Ectodermal cell (in vitro differentiated cells): ENCODE measurements around the gene NEUROG3. TPM values are rescaled to one million over a fixed set of nuclear protein-coding genes. Genes with fewer than 3 reads are reported as not detected.

Experiments
- H3K27ac ChIP-seq: 2 replicates; pipeline ENCODE4 v1.7.0; 2013; ENCODE audit warnings: mild to moderate bottlenecking, low read depth, low read length; ENCODE audit not compliant: insufficient read depth, poor library complexity, severe bottlenecking
- H3K27me3 ChIP-seq: 2 replicates; pipeline ENCODE4 v1.7.0; 2013; ENCODE audit warnings: mild to moderate bottlenecking, low read length; ENCODE audit not compliant: insufficient read depth, control insufficient read depth, poor library complexity, severe bottlenecking
- H3K36me3 ChIP-seq: one replicate; pipeline ENCODE4 v1.7.0; 2013; ENCODE audit warnings: low read length; ENCODE audit not compliant: control insufficient read depth, insufficient read depth
- H3K4me1 ChIP-seq: one replicate; pipeline ENCODE4 v1.7.0; 2013; ENCODE audit warnings: low read length; ENCODE audit not compliant: control insufficient read depth, insufficient read depth
- H3K4me3 ChIP-seq: 2 replicates; pipeline ENCODE4 v1.7.0; 2013; ENCODE audit warnings: low read depth, low read length, control low read depth; ENCODE audit not compliant: insufficient read depth
- H3K9me3 ChIP-seq: 2 replicates; pipeline ENCODE4 v1.7.0; 2013; ENCODE audit warnings: mild to moderate bottlenecking, low read length, moderate library complexity; ENCODE audit not compliant: control insufficient read depth
- WGBS, 2 experiments: methylation state at CpG; one replicate each; pipeline ENCODE4 v1.1.7; 2013; ENCODE audit warnings: missing lambda C conversion rate in 2 of 2; 5-methylcytosine and 5-hydroxymethylcytosine counted together
- polyA plus RNA-seq, 4 experiments: library from polyadenylated mRNA; stranded (reverse); fragments of 50-300 nt; gene quantifications; one replicate each; pipeline ENCODE4 v1.2.3, GENCODE V29; 2013

NEUROG3 gene, protein sequence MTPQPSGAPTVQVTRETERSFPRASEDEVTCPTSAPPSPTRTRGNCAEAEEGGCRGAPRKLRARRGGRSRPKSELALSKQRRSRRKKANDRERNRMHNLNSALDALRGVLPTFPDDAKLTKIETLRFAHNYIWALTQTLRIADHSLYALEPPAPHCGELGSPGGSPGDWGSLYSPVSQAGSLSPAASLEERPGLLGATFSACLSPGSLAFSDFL
- polyA plus RNA-seq (2013, experiment 1 of 4): not detected
- polyA plus RNA-seq (2013, experiment 2 of 4): not detected
- polyA plus RNA-seq (2013, experiment 3 of 4): not detected
- not detected for polyA plus RNA-seq (2013, experiment 4 of 4)

DNA sequence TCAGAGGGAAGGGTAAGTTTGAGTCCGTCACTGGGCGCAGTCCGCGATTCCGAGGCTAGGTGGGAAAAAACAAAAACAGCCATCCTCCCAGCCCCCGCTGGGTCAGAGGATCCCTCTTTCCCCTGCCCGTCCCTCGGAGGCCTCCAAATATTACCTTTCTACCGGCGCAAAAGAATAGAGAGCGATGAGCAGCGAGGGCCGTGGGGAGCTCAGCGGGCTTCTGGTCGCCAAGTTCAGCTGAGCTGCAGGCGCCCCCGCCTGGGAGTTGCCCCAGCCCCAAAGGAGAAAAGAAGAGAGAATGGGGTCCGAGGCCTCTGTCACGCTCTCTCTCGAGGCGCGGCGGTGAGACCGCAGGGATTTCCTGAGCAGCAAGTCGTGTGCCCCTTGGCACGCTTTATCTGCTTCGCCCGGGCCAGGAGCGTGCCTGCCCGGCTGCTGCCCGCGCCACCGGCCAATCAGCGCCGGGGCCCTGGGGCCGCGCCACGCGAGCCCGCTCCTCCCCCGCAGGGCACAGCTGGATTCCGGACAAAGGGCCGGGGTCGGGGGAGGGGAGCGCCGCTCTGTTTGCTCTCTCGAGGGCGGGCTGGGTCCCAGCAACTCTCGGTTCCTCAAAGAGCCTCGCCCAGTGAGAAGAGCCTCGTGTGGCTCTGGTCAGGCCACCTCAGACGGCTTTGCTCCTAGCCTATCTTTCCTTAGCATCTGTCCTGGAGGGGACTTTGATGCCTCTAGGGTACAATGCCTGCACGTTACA is at the start of gene NEUROG3:
NEUROG3 (minus strand) TSS at position 367 of the 751 bp plus-strand sequence. CDS start 379 bp downstream, outside the sequence.
- Histone ChIP-seq H3K36me3 (no peaks in the 10 kb centered on the region), H3K27ac (no peak within 1 kb of the TSS), H3K4me1 (peaks cover 54% of the 10 kb centered on the region), H3K9me3 (no peaks in the 10 kb centered on the region), H3K27me3 (peaks cover 100% of the 10 kb centered on the region), H3K4me3 (peak within 1 kb of the TSS; percentile 27)
- WGBS, 2 experiments: 0% methylated on average over 53 of the region's 53 CpGs

GRCh38 chr10:69620625-69621024 is 47.4 kb upstream of the NEUROG3 start:
- Histone ChIP-seq H3K4me1 (no peaks in the 10 kb centered on the region), H3K9me3 (peaks cover 3% of the 10 kb centered on the region)

DNA sequence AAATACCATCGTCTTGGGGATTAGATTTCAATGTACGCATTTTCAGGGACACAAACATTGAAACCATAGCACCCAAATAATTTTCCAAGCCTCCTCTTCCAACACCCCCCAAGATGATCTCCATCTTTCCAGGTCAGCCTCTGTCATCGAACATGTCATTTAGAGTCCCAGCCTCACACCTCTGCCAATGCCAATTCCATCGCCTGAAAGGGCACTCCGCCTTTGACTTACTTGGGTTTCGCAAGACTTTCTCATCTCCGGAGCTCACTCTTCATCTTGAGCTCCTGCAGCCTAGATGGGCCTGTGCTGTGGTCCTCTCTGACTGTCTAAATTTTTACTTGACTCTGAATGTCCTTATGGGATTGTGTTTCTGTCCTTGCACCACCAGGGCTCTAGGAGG is 46.4 kb upstream of the NEUROG3 start:
- Histone ChIP-seq H3K36me3 (no peaks in the 10 kb centered on the region), H3K9me3 (peaks cover 3% of the 10 kb centered on the region), H3K27me3 (no peaks in the 10 kb centered on the region), H3K27ac (no peak overlapping the region), H3K4me3 (no peak overlapping the region), H3K4me1 (no peaks in the 10 kb centered on the region)
- WGBS, 2 experiments: 86 to 89% methylated on average over 7 of the region's 7 CpGs

More at GRCh38 chr10:69620625-69621024, 47.4 kb upstream of the NEUROG3 start:
- H3K27ac ChIP-seq: no peak overlapping the region
- H3K27me3 ChIP-seq: no peaks in the 10 kb centered on the region
- WGBS, 2 experiments: 56 to 70% methylated on average over 5 of the region's 5 CpGs
- no peaks in the 10 kb centered on the region for H3K36me3 ChIP-seq
- no peak overlapping the region for H3K4me3 ChIP-seq

DNA sequence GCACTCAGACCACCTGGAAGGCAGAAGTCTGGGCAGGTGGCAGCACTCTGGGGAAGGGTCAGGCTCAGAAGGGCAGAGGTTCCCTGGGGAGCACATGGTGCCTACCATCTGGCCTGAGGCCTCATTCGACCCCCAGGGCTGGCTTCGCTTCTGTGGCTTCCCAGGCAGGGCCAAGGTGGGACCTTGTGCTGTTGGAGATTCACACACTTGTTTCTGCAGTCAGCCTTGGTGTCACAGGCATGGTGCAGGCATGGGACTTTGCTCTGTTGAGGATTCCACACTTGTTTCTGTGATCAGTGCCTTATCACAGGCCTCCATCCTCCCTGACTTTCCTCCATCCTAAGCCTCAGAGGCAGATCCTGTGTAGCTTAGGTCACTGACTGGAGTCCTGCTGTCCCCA is 45.5 kb upstream of the NEUROG3 start:
- Histone ChIP-seq H3K27me3 (no peaks in the 10 kb centered on the region), H3K4me3 (no peak overlapping the region), H3K36me3 (no peaks in the 10 kb centered on the region), H3K4me1 (no peaks in the 10 kb centered on the region), H3K9me3 (no peaks in the 10 kb centered on the region), H3K27ac (no peak overlapping the region)
- 91 to 95% methylated on average over 2 of the region's 2 CpGs for WGBS, 2 experiments

DNA sequence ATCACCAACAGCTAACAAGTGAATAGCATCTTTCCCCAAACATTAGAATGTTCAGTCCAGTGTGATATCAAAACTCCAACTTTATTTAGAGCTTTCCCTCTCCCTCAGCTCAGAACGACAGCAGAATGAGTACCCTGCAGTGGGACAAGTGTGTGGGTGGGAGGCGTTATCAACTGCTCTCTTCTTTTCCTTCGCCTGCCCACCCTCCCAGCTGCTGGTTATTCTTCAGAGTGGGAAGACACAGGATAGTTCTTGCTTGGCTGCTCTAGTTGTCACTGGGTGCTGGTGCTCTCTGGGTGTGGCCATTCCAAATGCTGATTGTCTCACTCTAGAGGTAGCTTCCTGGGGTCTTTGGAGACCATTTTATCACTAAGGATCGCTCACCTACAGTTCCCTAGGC is 43.1 kb upstream of the NEUROG3 start:
- no peak overlapping the region for H3K27ac ChIP-seq
- H3K4me1 ChIP-seq: no peaks in the 10 kb centered on the region
- H3K4me3 ChIP-seq: no peak overlapping the region
- WGBS, 2 experiments: 85 to 90% methylated on average over 4 of the region's 4 CpGs
- H3K27me3 ChIP-seq: no peaks in the 10 kb centered on the region
- no peaks in the 10 kb centered on the region for H3K9me3 ChIP-seq
- H3K36me3 ChIP-seq: no peaks in the 10 kb centered on the region

DNA sequence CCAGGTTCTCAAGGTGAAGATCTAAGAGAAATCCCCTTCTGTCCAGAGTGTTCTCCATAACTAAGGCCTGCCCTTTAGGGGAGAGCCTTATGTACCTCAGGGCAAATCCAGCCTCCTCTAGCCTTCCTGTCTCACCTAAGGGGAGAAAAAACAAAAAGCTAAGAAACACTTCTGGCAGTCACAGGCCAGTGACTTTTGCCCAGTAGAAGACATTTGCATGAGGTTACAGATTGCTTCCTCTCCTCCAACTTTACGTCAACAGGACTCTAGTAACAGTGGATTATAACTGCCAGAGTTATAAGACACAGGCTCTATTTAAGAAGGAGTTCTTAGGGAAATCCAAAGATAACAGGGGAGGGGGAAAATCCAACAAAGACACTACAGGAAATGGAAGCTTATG is 40.9 kb upstream of the NEUROG3 start:
- Histone ChIP-seq H3K36me3 (no peaks in the 10 kb centered on the region), H3K27me3 (no peaks in the 10 kb centered on the region), H3K4me1 (no peaks in the 10 kb centered on the region), H3K4me3 (no peak overlapping the region), H3K27ac (no peak overlapping the region), H3K9me3 (peaks cover 3% of the 10 kb centered on the region)
- WGBS, 2 experiments: 91 to 100% methylated on average over 1 of the region's 1 CpG

- Histone ChIP-seq H3K27ac (no peak overlapping the region), H3K4me3 (no peak overlapping the region), H3K4me1 (no peaks in the 10 kb centered on the region), H3K36me3 (no peaks in the 10 kb centered on the region), H3K27me3 (no peaks in the 10 kb centered on the region), H3K9me3 (peaks cover 3% of the 10 kb centered on the region)
Observed at GRCh38 chr10:69612760-69613159, 39.5 kb upstream of the NEUROG3 start.

DNA sequence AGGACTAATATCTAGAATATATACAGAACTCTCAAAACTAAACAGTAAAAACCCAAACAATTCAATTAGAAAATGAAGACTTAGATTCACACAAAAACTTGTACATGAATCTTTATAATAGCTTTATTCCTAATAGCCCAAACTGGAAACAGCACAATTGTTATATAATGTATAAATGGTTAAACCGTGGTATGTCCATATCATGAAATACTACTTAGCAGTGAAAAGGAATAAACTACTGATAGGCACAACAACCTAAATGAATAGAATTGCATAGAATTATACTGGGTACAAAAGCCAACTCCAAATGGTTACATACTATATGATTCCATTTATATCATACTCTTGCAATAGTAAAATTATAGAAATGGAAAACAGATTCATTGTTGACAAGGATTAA is 35.9 kb upstream of the NEUROG3 start:
- no CpG with 5 or more reads among the region's 1 CpG for WGBS, 2 experiments
- Histone ChIP-seq H3K36me3 (no peaks in the 10 kb centered on the region), H3K4me1 (no peaks in the 10 kb centered on the region), H3K27ac (no peak overlapping the region), H3K27me3 (no peaks in the 10 kb centered on the region), H3K4me3 (no peak overlapping the region), H3K9me3 (peaks cover 3% of the 10 kb centered on the region)

- no peak overlapping the region for H3K4me3 ChIP-seq
- no peaks in the 10 kb centered on the region for H3K36me3 ChIP-seq
- no peaks in the 10 kb centered on the region for H3K27me3 ChIP-seq
- no peaks in the 10 kb centered on the region for H3K9me3 ChIP-seq
- WGBS, 2 experiments: 93 to 95% methylated on average over 5 of the region's 5 CpGs
- H3K4me1 ChIP-seq: no peaks in the 10 kb centered on the region
- no peak overlapping the region for H3K27ac ChIP-seq
Observed at GRCh38 chr10:69600761-69601330, 27.6 kb upstream of the NEUROG3 start.

- no peaks in the 10 kb centered on the region for H3K36me3 ChIP-seq
- H3K4me1 ChIP-seq: no peaks in the 10 kb centered on the region
- no peaks in the 10 kb centered on the region for H3K9me3 ChIP-seq
- H3K4me3 ChIP-seq: no peak overlapping the region
- WGBS, 2 experiments: 68 to 76% methylated on average over 3 of the region's 3 CpGs
- no peak overlapping the region for H3K27ac ChIP-seq
- H3K27me3 ChIP-seq: peaks cover 19% of the 10 kb centered on the region
Observed at GRCh38 chr10:69588358-69588757, 15.1 kb upstream of the NEUROG3 start.
